ENCODE results near the gene TYMP.
"Not testable (repeated sequence)": the region's sequence is repeated elsewhere in the genome, so short reads cannot be mapped to it uniquely, and the experiment has no call there.

The TYMP gene

DNA sequence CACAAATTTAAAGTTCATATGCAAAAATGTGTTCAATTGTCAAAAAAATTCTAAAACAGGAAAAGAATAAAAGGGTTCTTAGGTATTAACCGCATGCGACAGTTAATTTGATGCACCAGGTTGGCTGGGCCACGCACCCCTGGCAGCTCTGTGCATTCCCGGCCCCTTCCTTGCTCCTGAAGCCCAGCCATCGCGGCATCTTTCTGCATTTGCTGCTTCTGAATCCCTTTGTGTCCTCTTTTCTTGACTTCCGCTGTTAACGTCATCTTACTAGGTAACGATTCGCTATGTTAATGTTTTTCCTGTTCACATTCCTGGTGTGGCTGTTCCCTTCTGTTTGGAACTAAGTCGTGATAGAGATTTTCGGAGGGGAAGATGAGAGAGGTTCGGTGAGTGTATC, 8.0 kb upstream of the TYMP start:
- DNase-seq = no peak

DNA sequence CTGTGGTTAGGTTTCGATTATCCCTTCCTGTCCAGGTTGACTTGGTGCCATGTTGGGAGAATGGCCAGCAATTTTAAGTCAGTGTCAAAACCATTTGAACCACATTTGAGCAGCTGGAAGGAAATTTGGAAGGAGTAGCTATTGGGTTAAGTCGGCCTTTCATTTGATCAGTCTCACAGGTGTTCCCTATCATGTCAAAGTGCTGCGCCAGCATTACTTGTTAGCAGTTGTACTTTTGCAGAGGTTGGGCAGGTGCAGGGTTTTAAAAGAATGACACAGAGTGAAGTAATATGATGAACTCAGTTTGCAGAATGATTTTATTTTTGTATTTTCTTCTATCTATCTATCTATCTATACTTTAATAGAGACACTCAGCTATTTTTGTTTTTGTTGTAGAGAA, 6.4 kb upstream of the TYMP start:
- DNase-seq = no peak

DNA sequence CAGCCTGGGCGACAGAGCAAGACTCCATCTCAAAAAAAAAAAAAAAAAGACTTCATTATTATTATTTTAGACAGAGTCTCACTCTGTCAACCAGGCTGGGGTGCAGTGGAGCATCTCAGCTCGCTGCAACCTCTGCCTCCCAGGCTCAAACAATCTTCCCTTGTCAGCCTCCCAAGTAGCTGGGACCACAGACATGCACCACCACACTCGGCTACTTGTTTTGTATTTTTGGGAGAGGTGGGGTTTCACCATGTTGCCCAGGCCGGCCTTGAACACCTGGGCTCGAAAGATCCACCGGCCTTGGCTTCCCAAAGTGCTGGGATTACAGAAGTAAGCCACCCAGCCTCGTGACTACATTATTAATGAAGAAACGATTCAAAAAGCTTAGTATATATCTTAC, 5.3 kb upstream of the TYMP start:
- DNase-seq = no peak

DNA sequence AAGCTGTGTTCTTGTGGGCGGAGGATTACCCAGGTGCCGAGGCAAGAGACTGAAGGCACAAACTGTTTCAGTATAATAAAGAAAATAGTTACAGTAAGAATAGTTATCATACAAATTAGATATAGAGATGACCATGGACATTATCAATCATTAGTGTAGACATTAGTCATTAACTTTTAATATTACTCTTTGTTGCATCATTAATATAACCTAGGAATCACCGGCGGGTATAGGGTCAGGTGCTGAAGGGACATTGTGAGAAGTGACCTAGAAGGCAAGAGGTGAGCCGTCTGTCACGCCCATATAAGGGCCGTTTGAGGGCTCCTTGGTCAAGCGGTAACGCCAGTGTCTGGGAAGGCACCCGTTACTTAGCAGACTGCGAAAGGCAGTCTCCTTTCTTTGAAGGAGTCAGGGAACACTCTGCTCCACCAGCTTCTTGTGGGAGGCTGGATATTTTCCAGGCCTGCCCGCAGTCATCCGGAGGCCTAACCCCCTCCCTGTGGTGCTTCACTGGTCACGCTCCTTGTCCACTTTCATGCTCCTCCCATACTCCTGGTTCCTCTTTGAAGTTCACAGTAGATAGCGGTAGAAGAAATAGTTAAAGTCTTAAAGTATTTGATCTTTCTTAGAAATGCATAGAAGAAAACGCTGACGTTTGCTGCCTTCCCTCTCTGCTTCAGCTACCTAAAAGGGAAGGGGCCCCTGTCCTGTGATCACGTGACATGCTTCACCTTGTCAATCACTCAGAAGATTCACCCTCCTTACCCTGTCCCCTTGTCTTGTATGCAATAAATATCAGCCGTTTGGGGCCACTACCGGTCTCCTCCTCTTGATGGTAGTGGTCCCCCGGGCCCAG, 4.3 kb upstream of the TYMP start:
- DNase-seq = not testable (repeated sequence)

DNA sequence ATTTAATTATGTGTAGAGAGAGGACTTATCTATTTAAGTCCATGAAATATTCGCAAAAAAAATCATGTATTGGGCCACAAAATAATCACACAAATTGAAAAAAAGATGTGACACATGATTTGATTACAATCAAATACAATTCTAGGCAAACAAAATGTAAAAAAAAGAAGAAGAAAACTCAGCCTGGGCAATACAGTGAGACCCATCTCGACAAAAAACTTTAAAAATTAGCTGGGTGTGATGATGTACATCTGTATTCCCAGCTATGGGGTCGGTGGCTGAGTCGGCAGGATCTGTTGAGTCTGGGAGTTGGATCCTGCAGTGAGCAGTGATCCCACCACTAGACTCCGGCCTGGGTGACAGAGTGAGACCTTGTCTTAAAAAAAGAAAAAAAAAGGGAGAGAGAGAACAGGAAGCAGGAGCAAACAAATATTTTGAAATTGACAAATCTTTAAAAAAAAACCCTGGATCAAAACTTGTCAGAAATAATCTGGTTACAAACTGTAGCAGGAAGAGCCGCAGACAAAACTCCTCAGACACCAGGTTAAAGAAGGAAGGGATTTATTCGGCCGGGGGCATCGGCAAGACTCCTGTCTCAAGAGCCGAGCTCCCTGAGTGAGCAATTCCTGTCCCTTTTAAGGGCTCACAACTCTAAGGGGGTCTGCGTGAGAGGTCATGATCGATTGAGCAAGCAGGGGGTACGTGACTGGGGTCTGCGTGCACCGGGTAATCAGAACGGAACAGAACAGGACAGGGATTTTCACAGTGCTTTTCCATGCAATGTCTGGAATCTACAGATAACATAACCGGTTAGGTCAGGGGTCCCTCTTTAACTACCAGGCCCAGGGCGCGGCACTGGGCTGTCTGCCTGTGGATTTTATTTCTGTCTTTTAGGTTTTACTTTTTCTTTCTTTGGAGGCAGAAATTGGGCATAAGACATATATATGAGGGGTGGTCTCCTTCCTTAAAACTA, 3.3 kb upstream of the TYMP start:
- no peak for DNase-seq

DNA sequence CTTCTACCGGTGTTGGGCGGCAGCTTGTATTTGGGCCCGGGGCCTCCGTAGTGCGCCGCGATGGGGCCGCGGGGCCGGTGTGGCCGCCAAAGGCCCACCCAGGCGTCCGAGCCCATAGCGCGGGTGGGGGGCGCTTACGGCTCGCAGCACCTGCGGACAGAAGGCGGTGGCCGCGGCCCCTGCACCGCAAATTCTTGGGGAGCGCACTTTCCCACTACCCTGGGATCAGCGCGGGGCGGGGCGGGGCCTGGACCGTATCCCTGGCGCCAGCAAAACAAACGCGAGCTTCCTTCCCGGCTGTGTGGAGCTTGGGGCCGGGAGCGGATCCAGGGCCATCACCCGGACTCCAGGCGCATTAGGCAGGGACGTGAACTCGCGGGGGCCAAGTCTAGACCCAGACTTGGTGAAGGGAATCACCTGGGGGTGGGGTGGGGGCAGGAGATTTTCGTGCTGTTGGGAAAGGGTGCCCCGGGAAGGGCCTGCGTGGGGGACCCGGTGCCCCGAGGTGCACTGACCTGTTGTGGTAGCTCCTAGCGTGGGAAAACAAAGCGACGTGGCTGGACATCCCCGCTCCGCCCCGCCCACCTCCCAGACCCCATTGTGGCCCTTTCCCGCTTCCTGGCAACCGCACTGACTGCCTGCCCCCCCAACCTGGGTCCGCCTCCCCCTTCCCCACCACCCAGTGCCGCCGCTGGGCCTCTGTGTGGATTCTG, 2.3 kb upstream of the TYMP start:
- DNase-seq = no peak

DNA sequence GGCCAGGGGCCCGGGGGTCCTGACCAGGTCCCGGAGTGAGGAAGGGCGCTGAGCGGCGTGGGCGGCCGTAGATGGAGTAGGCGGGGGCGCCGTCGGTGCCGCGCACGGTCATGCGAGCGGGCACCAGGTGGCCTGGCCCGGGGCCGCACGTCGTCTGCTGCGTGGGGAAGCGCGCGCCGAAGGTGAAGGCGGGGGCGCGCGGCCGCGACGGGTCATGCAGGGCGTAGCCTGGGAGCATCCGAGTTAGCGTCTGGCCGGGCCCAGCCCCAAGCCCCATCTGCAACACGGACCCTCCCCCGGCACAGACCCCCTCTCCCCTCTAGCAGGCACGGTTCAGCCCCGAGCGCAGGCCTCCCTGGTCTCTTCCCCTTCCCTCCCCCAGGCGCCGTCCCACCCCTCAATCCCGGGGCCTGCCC, 1.7 kb upstream of the TYMP start:
- peak; percentile 75 for DNase-seq

DNA sequence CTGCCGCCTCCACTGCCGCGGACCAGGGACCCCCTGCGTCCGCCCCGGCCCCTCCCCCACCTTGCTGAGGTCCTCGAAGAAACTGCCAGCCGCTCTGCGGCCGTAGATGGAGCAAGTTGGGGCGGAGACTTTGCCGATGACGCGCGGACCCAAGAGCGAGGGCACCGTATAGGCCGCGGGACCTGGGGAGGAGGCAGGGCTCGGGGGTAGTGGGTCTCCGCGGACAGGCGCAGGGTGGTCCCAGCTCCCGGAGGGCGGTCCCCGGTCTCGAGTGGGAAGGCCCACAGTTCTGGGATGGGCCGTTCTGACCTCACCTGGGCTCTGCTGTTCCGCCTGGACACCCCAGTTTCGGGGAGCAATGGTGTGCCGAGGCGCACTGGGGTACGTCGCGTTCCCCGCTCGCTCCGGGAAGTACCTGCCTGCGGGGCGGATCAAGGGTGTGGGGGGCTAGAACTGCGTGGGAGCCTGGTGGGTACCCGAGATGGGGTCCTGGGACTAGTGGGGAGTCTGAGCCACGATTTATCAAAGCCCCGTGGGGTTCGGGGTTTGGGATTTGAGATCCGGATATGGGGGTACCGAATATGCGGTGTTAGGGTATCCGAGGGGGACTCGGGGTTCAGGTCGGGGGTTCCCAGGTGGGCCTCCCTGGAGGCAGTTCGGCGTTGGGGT, 1.2 kb upstream of the TYMP start:
- peak; percentile 84 for DNase-seq

DNA sequence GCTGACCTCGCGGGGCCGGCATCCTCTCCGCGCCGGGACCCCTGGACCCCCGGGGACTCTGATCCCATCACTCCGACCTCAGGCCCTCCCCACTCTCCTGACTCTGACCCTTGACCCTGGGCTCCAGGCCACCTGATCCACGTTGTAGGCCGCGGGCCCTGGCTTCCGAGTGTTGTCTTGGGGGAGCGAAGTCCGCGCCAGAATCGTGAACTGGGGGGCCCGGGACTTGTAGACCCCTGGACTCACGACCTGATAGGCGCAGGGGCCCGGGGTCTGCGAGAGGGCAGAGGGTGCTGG, 716 bp upstream of the TYMP start:
- no peak for DNase-seq

DNA sequence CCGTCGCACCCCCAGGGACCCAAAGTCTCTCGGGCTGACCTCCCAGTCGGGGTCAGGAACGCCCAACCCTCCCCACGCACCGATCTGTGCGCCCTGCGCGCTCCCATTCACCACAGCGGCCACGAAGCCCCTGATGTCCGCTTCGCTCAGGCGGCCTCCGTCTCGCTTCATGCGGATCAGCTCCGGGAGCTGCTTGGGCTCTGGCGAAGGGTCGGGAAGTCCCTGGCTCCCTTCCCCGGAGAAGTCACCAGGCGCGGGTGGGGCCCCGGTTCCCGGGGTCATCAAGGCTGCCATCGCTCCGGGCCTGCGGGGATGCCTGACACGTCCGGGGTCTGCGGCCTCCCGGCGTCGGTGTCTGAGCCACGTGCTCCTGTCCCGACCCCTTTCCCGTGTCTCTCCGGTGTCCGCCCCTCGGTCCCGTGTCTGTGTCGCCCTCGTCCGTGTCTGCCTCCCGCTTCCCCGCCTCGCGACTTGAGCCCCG, 356 bp downstream of the TYMP start:
- DNase-seq = peak; percentile 15

DNA sequence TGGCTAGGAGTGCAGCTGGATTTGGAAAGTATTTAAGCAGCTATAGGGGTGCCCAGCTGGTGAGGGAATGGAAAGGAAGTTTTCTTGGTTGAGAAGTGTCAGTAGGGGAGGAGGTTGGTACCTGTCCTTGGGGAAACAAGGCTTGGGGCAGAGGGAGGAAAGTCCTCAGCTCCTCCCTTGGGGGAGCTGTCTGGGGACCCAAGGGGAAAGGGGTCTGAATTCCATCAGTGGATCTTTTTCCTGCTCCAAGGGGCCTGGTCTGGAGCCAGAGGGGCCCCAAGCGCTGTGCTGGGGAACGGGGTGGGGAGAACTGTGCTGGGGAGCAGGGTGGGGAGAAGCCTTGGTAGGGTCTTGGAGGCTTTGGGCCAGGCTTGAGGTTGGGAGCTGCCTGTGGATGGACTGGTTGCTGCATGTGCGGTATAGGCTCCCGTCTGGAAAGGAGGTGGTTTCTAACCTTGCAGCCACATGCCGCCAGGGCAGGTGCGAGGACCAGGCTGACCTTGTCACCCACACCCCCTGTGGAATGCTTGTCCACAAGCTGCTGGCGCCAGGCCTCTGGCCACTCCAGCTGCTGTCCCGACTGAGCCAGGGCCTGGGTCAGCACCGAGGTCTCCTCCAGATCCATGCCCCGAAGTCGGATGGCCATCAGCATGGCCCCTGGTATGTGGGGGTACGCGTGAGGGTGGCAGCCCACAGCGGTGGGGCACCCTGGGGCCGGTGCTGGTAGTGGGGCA, 963 bp downstream of the TYMP start:
- DNase-seq = peak; percentile 13

DNA sequence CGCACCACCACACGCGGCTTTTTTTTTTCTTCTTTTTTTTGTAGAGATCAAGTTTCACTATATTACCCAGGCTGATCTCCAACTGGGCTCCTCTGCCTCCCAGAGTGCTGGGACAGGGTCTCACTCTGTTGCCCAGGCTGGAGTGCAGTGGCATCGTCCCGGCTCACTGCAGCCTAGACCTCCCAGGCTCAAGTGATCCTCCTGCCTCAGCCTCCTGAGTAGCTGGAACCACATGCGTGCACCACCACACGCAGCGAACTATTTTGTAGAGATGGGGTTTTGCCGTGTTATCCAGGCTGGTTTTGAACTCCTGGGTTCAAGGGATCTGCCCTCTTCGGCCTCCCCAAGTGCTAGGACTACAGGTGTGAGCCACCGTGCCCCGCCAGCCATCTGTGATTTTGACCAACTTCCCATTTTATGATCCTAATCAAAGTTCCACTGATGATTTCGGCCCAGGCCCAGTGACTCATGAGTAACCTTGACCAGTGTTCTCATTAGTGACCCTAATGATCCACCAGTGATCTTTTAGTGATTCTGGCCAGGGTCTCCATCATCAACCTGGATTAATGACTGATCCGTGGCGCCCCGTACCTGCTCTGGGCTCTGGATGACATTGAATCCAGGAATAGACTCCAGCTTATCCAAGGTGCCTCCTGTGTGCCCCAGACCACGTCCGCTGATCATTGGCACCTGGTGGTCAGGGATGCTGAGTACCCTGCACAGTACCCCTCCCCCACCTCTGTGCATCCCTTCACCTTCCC, 1.7 kb downstream of the TYMP start:
- DNase-seq = no peak

DNA sequence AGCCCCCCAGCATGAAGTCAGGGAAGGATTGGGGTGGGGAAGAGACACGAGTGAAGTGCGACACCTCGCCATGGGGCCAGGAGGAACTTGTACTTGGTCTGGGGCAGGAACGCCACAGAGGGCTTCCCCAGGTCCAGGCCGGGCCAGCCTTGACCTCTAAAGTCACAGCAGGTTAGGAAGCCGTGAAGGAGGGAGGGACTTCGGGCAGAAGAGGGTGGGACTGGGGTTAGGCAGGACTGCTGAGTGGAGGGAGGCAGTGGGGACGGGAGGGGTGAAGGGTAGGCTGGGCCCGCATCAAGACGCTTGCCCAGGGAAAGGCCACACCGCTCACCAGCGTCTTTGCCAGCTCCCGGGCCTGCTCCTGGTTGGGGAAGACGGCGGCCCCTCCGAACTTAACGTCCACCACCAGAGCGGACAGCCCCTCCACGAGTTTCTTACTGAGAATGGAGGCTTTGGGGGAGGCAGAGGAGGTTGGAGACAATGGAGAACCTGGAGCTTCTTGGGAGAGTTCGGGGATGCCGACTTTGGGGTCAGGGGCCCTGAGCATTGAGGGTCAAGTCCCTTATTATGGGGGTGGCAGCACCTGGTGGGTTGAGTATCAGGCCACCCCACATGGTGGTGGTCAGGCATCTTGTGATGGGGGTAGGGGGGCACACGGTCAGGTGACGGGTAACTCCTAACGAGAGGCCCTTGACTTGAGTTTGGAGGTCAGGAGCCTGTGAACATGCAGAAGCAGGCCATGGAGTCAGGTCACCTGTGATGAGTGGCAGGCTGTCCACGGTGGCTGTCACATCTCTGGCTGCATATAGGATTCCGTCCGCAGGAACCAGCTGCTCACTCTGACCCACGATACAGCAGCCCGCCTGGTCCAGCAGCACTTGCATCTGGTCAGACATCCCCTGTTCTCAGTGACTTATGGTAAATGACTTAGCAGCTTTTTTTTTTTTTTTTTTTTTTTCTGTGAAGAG, 2.7 kb downstream of the TYMP start:
- DNase-seq = no peak

DNA sequence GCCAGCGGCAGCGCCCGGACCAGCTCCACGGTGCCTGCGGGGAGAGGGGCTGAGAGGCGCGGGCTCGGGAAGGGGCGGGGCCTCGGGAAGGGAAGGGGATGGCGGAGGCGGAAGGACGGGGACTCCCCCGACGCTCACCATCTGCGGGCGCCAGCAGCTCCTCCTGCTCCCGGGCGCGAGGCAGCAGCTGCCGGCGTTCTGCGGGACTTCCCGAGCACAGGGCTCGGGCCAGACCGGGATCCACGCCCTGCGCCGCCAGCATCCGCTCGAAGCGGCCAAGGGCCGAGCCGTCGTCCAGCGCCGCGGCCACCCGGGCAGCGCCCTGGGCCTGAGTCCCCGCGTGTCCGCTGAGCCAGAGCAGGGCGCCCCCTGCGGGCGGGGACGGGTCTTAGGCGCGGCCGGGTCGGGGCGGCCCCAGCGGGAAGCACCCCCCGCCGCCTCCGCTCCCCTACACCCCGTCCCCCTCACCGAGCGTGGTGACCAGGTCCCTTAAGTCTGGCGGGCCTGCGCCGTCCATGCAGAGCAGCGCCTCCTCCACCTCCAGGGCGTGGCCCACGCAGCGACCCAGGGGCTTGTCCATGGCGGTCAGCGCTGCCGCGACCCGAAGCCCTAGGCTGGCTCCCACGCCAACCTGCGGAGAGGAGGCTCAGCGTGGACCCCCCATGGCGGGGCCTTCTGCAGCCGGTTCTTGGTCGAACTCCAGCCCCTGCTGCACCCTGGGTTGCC, 3.5 kb downstream of the TYMP start:
- DNase-seq = peak; percentile 88

DNA sequence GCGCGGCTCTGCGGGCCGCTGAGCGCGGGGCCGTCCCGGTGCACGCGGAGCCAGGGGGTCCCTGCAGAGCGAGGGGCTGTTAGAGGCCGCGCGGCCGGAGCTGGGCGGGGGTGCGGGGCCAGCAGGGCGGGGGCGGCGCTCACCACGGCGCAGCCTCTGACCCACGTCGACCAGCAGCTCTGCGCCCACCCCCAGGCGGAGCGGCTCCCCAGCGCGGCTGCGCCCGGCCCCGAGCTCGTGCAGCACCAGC, 4.0 kb downstream of the TYMP start:
- DNase-seq = no peak

DNA sequence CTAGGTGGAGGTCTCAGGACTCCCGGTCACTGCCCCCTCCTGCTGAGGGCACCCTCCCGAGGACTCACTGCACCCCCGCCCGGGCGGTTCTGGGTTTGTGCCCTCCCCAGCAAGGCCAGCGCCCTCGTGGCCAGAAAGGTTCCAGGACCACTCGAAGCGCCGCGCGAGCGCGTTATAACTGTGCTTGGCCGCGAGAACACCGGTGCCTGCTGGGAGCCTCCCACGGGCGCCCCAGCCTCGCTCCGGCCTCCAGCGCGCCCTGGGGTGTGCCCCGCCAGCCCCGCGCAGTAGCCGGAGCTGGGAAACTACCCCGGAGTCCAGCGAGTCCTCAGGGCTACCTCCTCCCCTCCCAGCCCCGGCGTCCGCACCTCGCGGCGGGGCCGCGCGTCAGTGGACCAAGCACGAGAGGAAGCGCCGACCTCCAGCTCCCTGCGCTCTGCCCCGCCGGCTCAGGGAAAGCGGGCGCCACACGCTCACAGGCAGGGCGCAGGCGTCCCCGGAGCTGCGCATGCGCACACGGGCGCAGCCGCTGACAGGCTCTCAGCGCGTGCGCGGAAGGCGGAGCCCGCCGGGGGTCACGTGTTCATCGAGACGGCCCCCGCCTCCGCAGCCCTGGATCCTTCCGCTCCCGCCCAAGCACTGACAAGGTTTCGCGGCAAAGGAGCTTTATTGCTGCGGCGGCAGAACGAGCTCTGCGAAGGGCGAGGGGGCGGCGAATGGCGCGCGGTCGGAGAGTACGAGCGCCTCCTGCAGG, 4.5 kb downstream of the TYMP start, which contains the start of gene SCO2:
Gene SCO2 (minus strand): TSS at position 495 of the 754 bp plus-strand sequence. CDS start 1,187 bp downstream, outside the sequence.
- peak; percentile 99 for DNase-seq

DNA sequence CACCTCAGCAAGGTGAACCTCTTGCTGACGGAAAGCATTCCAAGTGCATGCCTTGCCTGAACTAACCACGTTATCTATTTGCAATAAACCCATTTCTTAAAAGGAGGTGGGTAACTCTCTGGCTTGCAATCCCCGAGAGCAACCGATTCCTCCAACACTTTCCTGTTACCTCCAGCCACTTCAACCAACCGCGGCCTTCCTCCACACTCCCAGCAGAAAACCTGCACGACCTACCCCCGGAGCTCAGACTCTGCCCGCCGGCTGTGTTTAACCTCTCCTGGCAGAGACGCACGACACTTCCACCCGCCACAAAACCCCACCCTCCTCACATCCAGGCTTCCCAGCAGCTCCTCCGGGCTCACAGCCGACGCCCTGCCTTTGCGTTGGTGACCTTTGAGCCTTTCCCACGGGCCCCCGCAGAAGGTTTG, 5.1 kb downstream of the TYMP start:
- DNase-seq = no peak
